IMR-90 (cell line): Measurements from ENCODE around the gene FA2H. TPM values are rescaled to one million over a fixed set of nuclear protein-coding genes. Genes with fewer than 3 reads are reported as not detected.

Source experiments
- ATAC-seq: fragments of 200-7000 bp; cut with Tn5 transposase; 2 replicates; pipeline ENCODE4 v1.9.1; 2020; ENCODE audit warnings: low read depth, mild to moderate bottlenecking, moderate library complexity
- BruUV-seq: library from RNA; stranded (reverse); fragments of 400-500 nt; replicated peaks from 2 replicates; lab custom pipeline; 2021; lab: Mats Ljungman, UMichigan
- CTCF ChIA-PET: fragments of 300-600 bp; formaldehyde crosslinking; extraction: SDS; loops from one replicate; lab custom pipeline; 2021; ENCODE audit warnings: antibody characterized with exemption; lab: Yijun Ruan, JAX
- POLR2A ChIA-PET: fragments of 300-600 bp; sonication (Branson Sonifier 250); formaldehyde crosslinking; loops from one replicate; lab custom pipeline; 2022; ENCODE audit warnings: antibody characterized with exemption; ENCODE audit not compliant: unreplicated experiment; lab: Charles Lee
- DNase-seq: peaks from one replicate; pipeline ENCODE4 v3.0.0; 2013
- H2AFZ ChIP-seq: replicated peaks from 2 replicates; pipeline ENCODE3; 2013; ENCODE audit warnings: low read length, mild to moderate bottlenecking; ENCODE audit not compliant: poor library complexity
- H2AK5ac ChIP-seq: 2 replicates; pipeline ENCODE4 v1.6.1; 2013; ENCODE audit warnings: low read depth, low read length, inconsistent platforms
- H2AK9ac ChIP-seq: replicated peaks from 2 replicates; pipeline ENCODE3; 2013; ENCODE audit warnings: mild to moderate bottlenecking, low read depth, low read length, moderate library complexity; ENCODE audit not compliant: poor library complexity
- H2BK120ac ChIP-seq: 2 replicates; pipeline ENCODE4 v1.6.1; 2013; ENCODE audit warnings: low read depth, low read length, inconsistent platforms
- H2BK15ac ChIP-seq: 3 replicates; pipeline ENCODE4 v1.6.1; 2013; ENCODE audit warnings: low read depth, low read length, inconsistent platforms
- H2BK20ac ChIP-seq: 2 replicates; pipeline ENCODE4 v1.6.1; 2013; ENCODE audit warnings: low read depth, mild to moderate bottlenecking, inconsistent platforms, low read length, moderate library complexity
- H2BK5ac ChIP-seq: 2 replicates; pipeline ENCODE4 v1.6.1; 2013; ENCODE audit warnings: mild to moderate bottlenecking, low read depth, low read length, inconsistent platforms; ENCODE audit not compliant: poor library complexity, severe bottlenecking
- H3K14ac ChIP-seq: replicated peaks from 2 replicates; pipeline ENCODE4 v1.6.1; 2013; ENCODE audit warnings: low read depth, low read length, inconsistent platforms
- H3K18ac ChIP-seq: 2 replicates; pipeline ENCODE4 v1.6.1; 2013; ENCODE audit warnings: low read depth, low read length, control low read depth
- H3K23ac ChIP-seq: 2 replicates; pipeline ENCODE4 v1.6.1; 2013; ENCODE audit warnings: low read depth, low read length, inconsistent platforms
- H3K27ac ChIP-seq: 2 replicates; pipeline ENCODE4 v1.5.1; 2013; ENCODE audit warnings: mild to moderate bottlenecking, control low read depth, low read length; ENCODE audit not compliant: insufficient read depth
- H3K27me3 ChIP-seq: 2 replicates; pipeline ENCODE4 v1.6.1; 2013; ENCODE audit warnings: low read length; ENCODE audit not compliant: control insufficient read depth, insufficient read depth
- H3K36me3 ChIP-seq: 2 replicates; pipeline ENCODE4 v1.6.1; 2013; ENCODE audit warnings: low read length, mixed read lengths; ENCODE audit not compliant: control insufficient read depth, insufficient read depth
- H3K4ac ChIP-seq: 2 replicates; pipeline ENCODE4 v1.6.1; 2013; ENCODE audit warnings: low read depth, low read length, inconsistent platforms
- H3K4me1 ChIP-seq: 2 replicates; pipeline ENCODE4 v1.6.1; 2013; ENCODE audit warnings: low read length, mixed read lengths; ENCODE audit not compliant: control insufficient read depth, insufficient read depth
- H3K4me2 ChIP-seq: 2 replicates; pipeline ENCODE4 v1.6.1; 2013; ENCODE audit warnings: low read depth, mild to moderate bottlenecking, control low read depth, low read length, moderate library complexity
- H3K4me3 ChIP-seq: 2 replicates; pipeline ENCODE4 v1.5.1; 2013; ENCODE audit warnings: low read depth, mild to moderate bottlenecking, control low read depth, low read length, moderate library complexity; ENCODE audit not compliant: insufficient read depth
- H3K56ac ChIP-seq: 2 replicates; pipeline ENCODE4 v1.6.1; 2013; ENCODE audit warnings: low read length, inconsistent platforms; ENCODE audit not compliant: insufficient read depth; ENCODE audit errors: extremely low read depth
- H3K79me1 ChIP-seq, 2 experiments: 2 replicates each; pipeline ENCODE4 v1.6.1; 2013; ENCODE audit warnings: low read length in 2 of 2, inconsistent platforms in 1 of 2, low read depth in 1 of 2
- H3K9ac ChIP-seq: 2 replicates; pipeline ENCODE4 v1.6.1; 2013; ENCODE audit warnings: low read depth, low read length, control low read depth
- H3K9me1 ChIP-seq: 2 replicates; pipeline ENCODE4 v1.6.1; 2013; ENCODE audit warnings: low read length, inconsistent platforms; ENCODE audit not compliant: insufficient read depth
- H3K9me3 ChIP-seq: 2 replicates; pipeline ENCODE4 v1.6.1; 2013; ENCODE audit warnings: low read length; ENCODE audit not compliant: control insufficient read depth, insufficient read depth
- H4K20me1 ChIP-seq: 2 replicates; pipeline ENCODE4 v1.6.1; 2013; ENCODE audit warnings: low read length, inconsistent platforms; ENCODE audit not compliant: insufficient read depth
- H4K5ac ChIP-seq: 2 replicates; pipeline ENCODE4 v1.6.1; 2013; ENCODE audit warnings: mild to moderate bottlenecking, low read depth, low read length, control low read depth
- H4K8ac ChIP-seq, 2 experiments: 2 replicates each; pipeline ENCODE4 v1.6.1; 2013; ENCODE audit warnings: low read depth in 2 of 2, low read length in 2 of 2, control low read depth in 1 of 2, inconsistent platforms in 1 of 2
- H4K91ac ChIP-seq: 2 replicates; pipeline ENCODE4 v1.6.1; 2013; ENCODE audit warnings: low read depth, low read length, inconsistent platforms; ENCODE audit not compliant: insufficient read depth
- BHLHE40 ChIP-seq: fragments of 150-350 bp; IDR thresholded peaks from 2 replicates; pipeline ENCODE4 v1.6.1; 2016; ENCODE audit warnings: mild to moderate bottlenecking, low read depth, low read length
- CEBPB ChIP-seq: IDR thresholded peaks from 2 replicates; pipeline ENCODE4 v1.6.1; 2012; ENCODE audit warnings: low read depth, low read length, improper control_type of control experiment
- MAZ ChIP-seq: IDR thresholded peaks from 2 replicates; pipeline ENCODE4 v1.6.1; 2012; ENCODE audit warnings: low read depth, mild to moderate bottlenecking, low read length, improper control_type of control experiment, moderate library complexity, borderline replicate concordance
- MXI1 ChIP-seq: IDR thresholded peaks from 2 replicates; pipeline ENCODE4 v1.6.1; 2012; ENCODE audit warnings: low read depth, mild to moderate bottlenecking, low read length, moderate library complexity, borderline replicate concordance
- NFE2L2 ChIP-seq: fragments of 150-350 bp; IDR thresholded peaks from 2 replicates; pipeline ENCODE4 v1.6.1; 2016; ENCODE audit warnings: low read depth, mild to moderate bottlenecking, low read length
- RFX5 ChIP-seq: IDR thresholded peaks from 2 replicates; pipeline ENCODE4 v1.8.0; 2012; ENCODE audit warnings: low read depth, mild to moderate bottlenecking, low read length, moderate library complexity
- SMC3 ChIP-seq: fragments of 150-350 bp; IDR thresholded peaks from 2 replicates; pipeline ENCODE4 v1.6.1; 2016; ENCODE audit warnings: low read depth, mild to moderate bottlenecking, antibody characterized with exemption, low read length, moderate library complexity
- WGBS, 2 experiments: methylation state at CpG; one replicate each; pipeline versions ENCODE4 v1.1.5 to v1.1.7; 2013; ENCODE audit warnings: missing lambda C conversion rate in 2 of 2; ENCODE audit not compliant: insufficient read length in 1 of 2; ENCODE audit errors: extremely low coverage in 2 of 2; 5-methylcytosine and 5-hydroxymethylcytosine counted together
- dilution Hi-C: fragments of 300-500 bp; cut with HindIII; formaldehyde crosslinking; loops from one replicate; pipeline ENCODE4 v1.14.3; 2018; ENCODE audit warnings: low sequenced_read_pairs; ENCODE audit not compliant: unreplicated experiment
- in situ Hi-C: fragments of 300-500 bp; cut with MboI; formaldehyde crosslinking; loops from 3 replicates; pipeline ENCODE4 v1.14.3; 2019; ENCODE audit warnings: low sequenced_read_pairs, inconsistent platforms, mixed read lengths
- intact Hi-C: fragments of 100-400 bp; cut with micrococcal nuclease; formaldehyde crosslinking; loops from 2 replicates; pipeline ENCODE4 v1.10.0; 2022
- polyA plus RNA-seq, 3 experiments: library from polyadenylated mRNA; depleted of rRNA; stranded (reverse); fragments of >200 nt; gene quantifications; 2 replicates each; pipeline ENCODE4 v1.2.3, GENCODE V29; 2012; ENCODE audit warnings: low replicate concordance in 1 of 3
- total RNA-seq: library from RNA; depleted of rRNA; stranded (reverse); fragments of >200 nt; gene quantifications from 2 replicates; pipeline ENCODE4 v1.2.3, GENCODE V29; 2012

The FA2H gene
- total and polyA plus RNA-seq, 2 of the 4 experiments (the other 2 are of a cell fraction), result not detected

GRCh38 chr16:74788108-74788507, 13.5 kb upstream of the FA2H start:
- BruUV-seq, result no TSS peak
- H2AK9ac ChIP-seq, result no peak overlapping the region
- no peak overlapping the region for H3K4me3 ChIP-seq
- H3K23ac ChIP-seq, result no peak overlapping the region
- no peak overlapping the region for H2BK20ac ChIP-seq
- 20% methylated on average over 1 of the region's 7 CpGs; no CpG with 5 or more reads in 1 of the 2 experiments for WGBS, 2 experiments
- no peaks in the 10 kb centered on the region for H3K9me3 ChIP-seq
- no peak overlapping the region for H2BK5ac ChIP-seq
- H3K36me3 ChIP-seq, result no peaks in the 10 kb centered on the region
- H3K9ac ChIP-seq, result no peak overlapping the region
- H2AFZ ChIP-seq, result no peak overlapping the region
- H2BK15ac ChIP-seq, result no peak overlapping the region
- no peak overlapping the region for H4K5ac ChIP-seq
- intact Hi-C loops (no loop called here), dilution Hi-C loops (no loop called here), in situ Hi-C loops (no loop called here)
- H3K18ac ChIP-seq, result no peak overlapping the region
- DNase-seq, result no peak
- no peak overlapping the region for H3K27ac ChIP-seq
- H3K4me2 ChIP-seq, result no peak overlapping the region
- H3K4ac ChIP-seq, result no peak overlapping the region
- POLR2A ChIA-PET, result no interaction called here
- no peaks in the 10 kb centered on the region for H3K4me1 ChIP-seq
- no peak overlapping the region for H2BK120ac ChIP-seq
- no peak overlapping the region for H4K8ac ChIP-seq
- no peaks in the 10 kb centered on the region for H4K20me1 ChIP-seq
- H3K27me3 ChIP-seq, result peaks cover 3% of the 10 kb centered on the region; the same call in 1 of the 2 replicates
- TF ChIP-seq SMC3 (no peak), NFE2L2 (no peak), CEBPB (no peak), BHLHE40 (no peak), MAZ (no peak), RFX5 (no peak), MXI1 (no peak)
- CTCF ChIA-PET, result interaction anchor here (1.3 kb wide), 1 partner anchor 9 kb away, joined by 5 read pairs; no protein-coding TSS in a partner anchor
- no peaks in the 10 kb centered on the region for H3K79me1 ChIP-seq
- no peaks in the 10 kb centered on the region for H3K9me1 ChIP-seq
- H4K91ac ChIP-seq, result no peak overlapping the region
- no peak overlapping the region for H3K56ac ChIP-seq
- no peak for ATAC-seq
- no peak overlapping the region for H3K14ac ChIP-seq
- no peak overlapping the region for H2AK5ac ChIP-seq
